ENCODE data around the gene C2orf72.
"Not testable (repeated sequence)": the region's sequence is repeated elsewhere in the genome, so short reads cannot be mapped to it uniquely, and the experiment has no call there.

C2orf72 gene

DNA sequence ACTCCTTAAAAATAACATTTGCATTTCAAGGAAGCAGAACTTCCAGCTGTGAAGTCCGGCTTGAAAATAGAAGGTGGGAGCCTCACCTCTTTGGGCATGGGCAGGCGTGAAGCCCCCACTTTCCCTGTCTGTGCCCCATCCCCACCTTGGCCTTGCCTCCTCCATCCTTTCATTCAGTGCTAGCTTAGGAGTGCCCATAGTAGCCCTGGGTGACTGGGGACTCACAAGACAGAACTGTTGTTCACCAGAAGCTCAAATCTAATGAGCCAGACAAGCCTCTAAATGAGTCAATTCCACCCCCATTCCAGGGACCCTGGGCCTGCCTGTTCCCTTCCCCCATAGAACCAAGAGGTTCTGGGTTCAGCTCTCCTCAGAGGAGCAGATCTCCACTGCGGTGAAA lies 21.4 kb upstream of the C2orf72 start:
- no peak for DNase-seq

DNA sequence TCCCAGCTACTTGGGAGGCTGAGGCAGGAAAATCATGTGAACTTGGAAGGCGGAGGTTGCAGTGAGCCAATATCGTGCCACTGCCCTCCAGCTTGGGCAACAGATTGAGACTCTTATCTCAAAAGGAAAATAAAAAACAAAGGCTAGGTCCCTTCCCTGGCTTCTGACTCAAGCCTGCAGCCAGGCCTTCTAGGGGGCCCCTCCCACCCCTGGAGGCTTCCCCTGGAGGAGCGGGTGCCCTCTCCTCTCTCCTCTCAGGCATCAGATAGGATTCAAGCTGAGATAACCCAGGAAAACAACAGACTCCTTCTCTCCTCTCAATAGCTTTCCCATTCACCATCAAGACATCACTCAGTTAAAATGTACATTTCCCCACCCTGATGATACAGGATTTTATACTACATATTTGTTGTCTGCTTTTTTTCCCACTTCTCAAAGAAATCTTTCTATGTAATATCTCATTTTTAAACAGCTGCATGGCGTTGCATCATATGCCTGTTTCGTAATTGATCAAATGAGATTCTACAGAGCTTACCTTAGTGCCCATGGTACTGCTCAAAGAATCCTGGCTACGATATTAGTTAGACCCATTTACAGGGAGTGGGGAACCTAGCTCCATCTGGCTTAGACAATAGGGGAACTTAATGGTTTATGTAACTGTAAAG lies 20.6 kb upstream of the C2orf72 start:
- DNase-seq, result no peak

DNA sequence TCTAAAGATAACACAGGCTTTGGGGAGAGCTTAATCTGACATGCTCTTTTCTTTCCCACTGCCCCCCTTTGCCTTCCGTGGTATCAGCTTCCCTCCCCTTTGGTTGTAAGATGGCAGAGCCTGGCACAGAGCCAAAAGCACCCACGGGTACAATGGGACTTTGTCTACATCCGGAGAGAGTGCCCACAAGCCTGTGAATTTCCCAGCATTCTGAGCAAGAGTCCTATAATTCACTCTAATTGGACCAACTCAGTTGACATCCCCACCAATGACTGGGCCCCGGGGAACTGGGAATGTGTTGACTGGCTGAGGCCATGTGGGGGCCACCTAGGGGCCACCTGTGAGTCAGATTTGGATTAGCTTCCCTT lies 20.1 kb upstream of the C2orf72 start:
- no peak for DNase-seq

DNA sequence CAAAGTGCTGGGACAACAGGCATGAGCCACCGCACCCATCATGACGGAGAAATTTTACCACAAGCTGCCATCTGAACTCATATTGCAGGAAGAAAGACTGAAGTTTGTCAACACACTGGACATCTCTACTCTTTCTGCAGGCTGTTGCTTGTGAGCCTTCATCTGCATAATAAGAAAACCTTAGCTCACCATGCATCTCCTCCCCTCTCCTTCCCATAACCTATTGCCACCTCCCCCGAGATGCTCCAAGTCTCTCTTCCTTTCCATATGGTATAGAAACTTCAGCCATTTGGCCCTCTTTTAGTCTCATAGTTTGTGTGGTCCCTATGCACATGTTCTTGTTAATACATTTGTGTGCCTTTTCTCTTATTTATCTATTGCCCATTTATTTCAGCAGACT lies 19.1 kb upstream of the C2orf72 start:
- no peak for DNase-seq

DNA sequence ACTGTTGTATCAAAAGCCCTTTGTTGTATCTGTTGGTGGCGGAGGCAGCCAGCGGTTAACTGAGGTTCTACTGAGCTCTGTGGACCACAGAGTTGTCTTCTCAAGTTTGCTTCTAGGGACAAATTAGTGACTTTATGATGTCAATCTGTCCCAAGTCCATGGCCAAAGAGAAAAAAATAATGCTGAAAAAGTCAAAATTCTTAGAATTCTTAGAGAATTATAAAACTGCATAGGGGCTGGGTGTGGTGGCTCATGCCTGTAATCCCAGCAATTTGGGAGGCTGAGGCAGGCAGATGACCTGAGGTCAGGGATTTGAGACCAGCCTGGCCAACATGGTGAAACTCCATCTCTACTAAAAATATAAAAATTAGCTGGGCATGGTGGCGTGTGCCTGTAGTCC lies 12.3 kb upstream of the C2orf72 start:
- not testable (repeated sequence) for DNase-seq

DNA sequence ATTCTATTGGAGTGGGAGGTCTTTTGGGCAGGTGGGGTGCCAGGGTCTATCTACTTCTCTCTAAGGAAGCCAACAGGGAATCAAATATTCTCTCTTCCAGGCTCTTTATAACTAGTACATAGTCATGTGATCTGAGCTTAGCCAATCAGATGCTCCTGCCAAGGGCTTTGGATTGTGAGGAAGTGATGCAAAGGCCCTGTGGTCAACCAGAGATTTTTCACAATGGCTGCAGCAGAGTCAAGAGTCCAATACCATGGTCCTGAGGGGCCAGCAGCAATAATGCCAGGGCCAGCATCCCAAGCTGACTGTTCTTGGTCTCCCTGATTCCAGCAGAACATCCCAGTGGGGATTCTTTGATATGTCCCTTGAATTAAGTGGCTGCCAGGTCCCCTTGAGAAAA lies 8.4 kb upstream of the C2orf72 start:
- DNase-seq, result no peak

DNA sequence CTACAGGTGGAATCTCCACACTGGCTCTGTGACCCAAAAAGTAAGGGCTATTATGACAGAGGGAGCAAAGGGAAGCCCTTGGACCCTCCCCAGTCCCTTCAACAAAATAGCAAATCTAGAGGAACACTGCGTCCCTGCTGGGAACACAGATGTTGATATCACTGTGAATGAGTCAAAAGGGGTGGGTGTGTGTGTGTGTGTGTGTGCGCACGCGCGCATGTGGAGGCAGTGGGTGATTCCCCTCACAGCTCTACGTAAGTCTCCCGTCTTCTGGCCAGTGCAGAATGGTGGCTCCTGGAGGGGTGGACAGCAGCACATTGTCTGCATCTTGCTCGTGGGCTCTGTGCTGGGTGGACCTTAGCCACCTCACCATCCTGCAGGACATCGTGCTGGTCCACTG lies 7.8 kb upstream of the C2orf72 start:
- DNase-seq, result no peak

DNA sequence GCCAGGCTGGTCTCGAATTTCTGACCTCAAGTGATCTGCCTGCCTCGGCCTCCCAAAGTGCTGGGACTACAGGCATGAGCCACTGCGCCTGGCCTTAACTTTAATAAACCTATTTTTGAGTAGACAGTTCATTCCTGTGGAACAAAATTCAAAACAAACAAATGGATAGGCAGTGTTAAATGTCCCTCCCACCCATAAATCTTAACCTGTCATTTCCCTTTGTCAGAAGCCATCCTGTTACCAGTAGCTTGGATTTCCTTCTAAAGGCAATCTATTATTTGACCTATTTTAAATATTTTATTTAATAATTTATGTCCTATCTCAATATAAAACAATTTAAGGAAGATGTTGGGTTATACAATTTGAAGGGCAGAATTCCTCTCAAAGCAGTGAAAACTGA lies 6.6 kb upstream of the C2orf72 start:
- no peak for DNase-seq

DNA sequence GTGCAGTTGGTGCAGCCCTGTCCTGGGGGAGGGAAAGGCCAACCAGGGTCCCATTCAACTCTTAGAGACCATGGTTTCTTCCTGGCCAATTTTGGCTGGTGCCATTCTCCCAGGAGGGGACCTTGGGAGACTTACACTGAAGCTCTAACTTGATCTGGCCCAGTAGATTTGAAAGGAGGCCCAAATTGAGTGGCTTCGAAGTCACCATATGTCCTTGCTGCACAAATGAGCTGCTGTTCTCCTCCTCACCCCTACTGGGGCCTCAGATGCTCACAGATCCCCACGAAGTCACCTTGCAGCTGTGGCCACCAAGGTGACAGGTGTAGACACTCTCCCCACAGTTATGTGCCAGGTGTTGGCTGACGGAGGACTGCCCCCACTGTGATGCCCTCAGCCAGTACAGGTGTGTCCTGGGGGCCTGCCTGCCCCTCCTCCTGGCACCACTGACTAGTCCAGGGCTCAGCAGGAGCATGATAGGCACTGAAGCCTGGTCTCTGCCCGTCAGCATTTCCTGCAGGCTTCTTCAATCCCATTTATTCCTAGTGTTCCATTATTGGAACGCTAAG lies 4.7 kb upstream of the C2orf72 start:
- DNase-seq, result no peak

DNA sequence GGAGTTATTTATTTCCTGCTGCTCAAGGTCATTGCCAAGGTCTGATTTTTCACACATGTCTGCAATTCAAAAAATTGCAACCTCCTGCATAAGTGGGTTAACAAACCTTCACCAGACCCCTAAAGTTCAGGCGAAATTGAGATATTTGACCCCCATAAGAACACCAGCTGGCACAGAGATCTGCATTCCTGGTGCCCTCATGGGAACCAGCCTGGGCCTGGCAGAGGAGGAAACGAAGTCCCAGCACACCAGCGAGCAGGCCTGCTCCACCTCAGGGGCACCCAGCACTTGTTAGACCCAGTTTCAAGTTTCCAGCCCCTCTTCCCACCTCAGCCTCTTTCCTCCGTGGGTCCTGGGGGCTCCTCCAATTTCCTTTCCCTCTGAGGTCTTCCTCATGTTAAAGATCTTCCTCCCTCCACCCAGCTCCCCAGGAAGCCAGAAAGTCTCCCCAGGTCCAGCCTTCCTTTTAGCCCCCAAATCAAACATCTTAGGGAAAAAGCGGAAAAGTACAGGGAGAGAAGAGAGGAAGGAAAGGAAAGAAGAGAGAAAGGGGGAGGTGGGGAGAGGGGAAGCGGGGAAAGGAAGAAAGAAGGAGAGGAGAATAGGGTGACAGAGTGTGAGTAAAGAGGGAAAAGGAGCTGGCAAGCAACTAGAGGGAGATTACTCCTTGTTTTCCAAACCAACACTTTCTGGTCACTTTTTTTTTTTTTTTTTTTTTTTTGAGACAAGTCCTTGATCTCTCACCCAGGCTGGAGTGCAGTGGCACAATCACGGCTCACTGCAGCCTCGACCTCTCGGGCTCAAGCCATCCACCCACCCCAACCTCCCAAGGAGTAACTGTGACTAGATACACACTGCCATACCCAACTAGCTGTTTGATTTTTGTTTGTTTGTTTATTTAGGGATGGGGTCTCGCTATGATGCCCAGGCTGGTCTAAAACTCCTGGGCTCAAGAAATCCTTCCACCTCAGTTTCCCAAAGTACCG lies 3.9 kb upstream of the C2orf72 start:
- no peak for DNase-seq

DNA sequence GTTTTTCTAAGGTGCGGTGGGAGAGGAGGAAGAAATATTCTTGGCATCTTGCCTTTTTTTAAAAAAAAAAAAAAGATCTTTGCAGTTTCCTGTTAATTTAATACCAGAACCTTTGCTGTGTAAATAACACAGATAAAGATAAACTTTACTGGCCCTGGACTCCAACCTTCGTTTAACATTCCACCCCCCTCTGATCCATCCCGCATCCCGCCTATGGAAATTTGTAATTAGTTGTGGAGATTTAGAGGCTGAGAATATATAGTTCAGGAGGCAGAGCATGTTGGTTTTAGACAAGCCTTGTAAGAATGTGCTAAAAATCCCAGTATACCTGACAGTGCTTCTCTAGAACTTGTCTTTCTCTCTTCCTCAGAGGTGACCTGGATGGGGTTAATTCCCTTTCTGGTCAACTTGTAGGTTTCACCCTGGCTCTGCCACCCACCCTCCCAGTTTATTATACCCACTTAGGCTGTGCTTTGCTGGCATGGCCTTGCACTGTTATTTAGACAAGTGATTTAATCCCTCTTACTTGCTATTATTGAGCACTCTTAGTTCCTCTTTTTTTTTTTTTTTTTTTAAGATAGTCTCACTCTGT lies 2.9 kb upstream of the C2orf72 start:
- no peak for DNase-seq

DNA sequence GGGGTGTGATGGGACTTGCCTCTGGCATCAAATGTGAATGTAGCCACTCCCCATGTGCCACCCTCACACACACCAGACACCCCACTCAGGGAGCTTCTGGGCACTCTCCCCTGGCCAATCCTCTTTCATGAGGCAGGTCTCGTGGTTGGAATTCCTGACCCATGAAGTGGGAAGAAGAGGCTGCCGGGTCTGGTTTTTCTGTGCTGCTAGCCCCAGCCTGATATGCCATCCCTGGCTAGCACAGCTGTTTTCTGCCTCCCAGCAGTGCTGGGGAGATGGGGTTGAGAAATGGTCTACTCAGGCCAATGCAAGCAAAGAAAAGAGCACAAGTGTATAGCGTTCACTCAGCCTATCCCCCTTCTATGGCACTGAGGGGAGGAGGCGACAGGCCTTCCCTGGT lies 1.2 kb upstream of the C2orf72 start:
- DNase-seq, result no peak

DNA sequence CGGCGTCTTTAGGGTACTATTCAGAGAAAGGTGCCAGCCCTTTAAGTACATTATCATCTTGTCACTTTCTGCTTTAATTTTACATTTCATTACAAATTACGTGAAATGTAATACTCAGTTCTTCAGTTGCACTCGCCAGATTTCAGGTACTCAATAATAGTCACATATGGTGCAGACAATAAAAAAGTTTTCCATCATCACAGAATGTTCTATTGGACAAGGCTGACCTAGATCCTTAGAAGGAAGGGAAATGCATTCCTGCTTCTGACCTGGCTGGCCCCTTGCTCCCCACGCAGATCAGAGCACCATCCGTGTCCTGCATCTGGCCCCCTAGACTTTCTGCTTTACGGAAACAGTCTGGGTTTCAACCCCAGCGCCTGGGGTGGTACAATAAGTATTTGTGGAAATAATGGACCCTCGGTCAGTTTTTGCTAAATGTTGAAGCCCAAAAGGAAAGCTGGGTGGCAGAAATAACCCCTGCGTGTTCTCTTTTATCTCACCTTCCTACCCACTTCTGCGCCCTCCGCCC lies 681 bp upstream of the C2orf72 start:
- DNase-seq, result no peak

DNA sequence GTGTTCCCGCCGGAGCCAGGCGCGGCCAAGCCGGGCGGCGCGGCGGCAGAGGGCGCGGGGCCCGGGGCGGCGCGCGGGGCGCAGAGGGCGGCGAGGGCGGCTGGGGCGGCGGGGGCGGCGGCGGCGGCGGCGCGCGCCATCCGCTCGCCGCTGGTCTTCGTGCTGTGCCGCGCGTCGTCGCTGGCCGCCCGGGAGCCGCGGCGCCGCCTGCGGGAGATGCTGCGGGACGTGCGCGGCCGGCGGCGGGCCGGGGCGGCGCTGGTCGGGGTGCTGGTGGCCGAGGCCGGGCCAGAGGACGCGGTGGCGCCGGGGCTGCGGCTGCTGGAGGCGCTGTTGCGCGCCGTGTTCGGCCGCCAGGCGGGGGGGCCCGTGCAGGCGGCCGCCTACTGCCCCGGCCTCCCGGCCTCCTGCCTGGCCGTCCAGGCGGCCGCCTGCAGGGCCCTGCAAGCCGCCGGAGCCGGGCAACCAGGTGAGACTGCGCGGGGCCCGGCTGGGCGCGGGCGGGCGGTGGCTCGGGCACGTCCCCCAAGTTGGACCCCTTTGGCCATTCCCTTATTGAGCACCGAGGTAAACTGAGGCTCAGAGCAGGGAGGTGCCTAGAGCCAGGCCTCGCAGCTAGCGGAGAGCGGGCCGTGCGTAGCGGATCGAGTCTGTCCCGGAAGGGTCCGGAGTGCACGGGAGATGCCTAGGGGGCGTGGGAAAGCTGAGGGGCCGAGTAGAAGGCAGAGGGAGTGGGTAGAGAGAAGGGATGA lies 584 bp downstream of the C2orf72 start:
- peak; percentile 16 for DNase-seq

DNA sequence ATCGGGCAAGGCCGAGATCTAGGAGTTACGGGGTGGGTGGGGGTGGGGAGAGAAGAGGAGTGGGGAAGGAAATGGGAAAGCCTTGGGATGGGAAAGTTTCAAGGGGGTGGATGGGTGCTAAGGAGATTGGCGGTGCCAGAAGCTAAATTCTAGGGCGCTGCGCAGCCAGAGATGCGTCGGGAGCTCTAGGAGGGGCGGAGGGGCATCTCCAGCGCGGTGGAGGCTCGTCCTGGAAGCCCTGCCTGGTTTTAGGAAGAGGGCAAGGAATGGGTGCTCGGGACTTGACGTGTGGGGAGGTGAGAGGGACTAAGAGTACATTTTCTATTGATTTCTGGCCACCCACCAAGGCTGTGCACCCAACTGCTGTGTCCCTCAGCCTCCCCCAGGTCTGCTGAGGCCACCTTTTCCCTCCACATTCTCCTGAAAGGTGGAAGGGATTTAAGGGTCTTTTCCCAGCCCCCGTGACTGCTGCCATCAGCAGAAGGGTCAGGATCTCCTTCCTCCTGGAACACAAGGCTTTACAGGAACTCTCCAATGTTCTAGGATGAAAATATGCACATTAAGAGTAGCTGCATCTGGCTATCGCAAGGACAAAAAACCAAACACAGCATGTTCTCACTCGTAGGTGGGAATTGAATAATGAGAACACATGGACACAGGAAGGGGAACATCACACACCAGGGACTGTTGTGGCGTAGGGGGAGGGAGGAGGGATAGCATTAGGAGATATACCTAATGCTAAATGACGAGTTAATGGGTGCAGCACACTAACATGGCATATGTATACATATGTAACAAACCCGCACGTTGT lies 1.4 kb downstream of the C2orf72 start:
- DNase-seq, result no peak

DNA sequence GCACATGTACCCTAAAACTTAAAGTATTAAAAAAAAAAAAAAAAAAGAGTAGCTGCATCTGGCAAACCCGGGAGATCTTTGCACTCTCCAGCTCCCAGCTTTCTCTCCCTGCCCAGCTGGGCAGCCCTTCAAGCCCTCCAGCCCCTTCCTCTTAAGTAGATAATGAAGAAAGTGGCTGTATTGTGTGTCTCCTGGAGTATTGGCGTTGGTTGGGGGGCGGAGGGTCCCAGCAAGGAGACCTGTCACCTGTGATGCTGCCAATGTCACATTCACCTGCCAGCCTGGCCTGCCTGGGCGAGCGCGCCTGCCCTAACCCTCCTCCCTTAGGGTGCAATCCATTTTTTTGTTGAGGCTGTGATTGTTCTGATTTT lies 2.0 kb downstream of the C2orf72 start:
- DNase-seq, result no peak

DNA sequence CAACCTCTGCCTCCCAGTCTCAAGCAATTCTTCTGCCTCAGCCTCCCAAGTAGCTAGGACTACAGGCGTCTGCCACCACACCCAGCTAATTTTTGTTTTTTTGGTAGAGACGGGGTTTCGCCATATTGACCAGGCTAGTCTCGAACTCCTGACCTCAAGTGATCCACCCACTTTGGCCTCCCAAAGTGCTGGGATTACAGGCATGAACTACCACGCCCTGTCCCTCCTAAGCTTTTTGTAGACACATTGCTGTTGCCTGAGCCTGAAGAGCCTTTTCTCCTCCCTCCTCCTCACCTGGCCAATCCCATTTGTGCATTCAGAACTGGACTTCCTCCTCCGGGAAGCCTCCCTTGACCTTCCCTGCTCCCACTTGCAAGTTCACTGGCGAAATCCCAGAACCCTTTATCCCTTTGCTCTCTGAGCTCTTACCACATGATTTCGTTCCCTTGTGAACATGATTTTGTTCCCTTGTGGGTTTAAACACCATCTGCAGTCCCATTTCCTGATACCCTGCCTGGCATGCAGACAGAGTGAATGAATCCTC lies 2.6 kb downstream of the C2orf72 start:
- no peak for DNase-seq

DNA sequence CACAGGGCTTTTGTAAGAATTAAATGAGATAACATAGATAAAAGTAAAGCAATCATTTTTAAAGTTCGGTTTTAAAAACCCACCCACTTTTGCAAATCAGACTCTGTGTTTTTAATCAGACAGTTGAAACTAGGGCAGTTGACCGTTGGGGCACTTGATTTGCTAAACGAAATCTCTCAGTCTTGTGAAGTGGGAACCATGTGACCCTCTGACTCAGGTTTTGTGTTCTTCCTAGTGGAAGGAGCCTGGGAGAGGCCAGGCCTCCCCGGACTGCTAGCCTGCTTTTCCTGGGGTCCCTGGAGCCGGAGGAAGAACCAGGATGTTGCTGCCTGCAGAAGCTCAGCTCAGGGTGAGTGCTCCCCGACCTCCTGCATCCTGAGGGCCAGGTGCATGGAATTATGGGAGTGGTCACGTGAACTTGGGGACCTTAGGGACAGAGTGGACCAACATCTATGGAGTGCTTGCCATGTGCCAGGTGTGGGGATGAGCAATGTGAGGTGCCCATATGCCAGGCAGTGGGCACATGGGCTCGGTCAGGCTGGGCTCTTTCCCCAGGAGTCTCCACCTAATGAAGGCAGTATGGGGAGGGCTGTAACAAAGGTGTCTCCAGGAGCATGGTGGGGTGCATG lies 3.9 kb downstream of the C2orf72 start:
- DNase-seq, result no peak

DNA sequence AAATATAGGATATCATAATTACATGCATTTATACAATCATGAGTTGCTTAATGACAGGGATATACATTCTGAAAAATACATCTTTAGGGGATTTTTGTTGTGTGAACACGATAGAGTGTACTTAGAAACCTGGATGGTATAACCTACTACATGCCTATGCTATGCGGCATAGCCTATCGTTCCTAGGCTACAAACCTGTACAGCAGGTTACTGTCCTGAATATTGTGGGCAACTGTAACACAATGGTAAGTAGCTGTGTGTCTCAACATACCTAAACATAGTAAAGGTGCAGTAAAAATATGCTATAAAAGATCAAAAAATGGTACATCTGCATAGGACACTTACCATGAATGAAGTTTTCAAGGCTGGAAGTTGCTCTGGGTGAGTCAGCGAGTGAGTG lies 6.5 kb downstream of the C2orf72 start:
- DNase-seq, result no peak

DNA sequence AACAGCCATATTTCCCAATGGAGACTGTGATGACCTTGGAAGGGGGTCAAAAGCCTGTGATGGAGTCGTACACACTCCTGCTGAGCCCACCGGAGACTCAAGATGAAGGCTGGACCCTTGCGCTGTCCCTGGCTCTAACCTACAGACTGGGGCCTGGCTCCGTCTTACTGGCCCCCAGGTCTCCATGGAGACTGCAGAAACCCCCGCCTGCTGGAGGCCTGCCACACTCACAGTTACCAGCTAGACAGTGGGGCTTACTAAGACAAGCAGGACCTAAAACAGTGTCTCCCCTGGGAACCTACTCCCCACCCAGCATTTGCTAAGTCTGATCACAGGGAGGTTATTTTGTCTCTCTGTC lies 9.6 kb downstream of the C2orf72 start:
- DNase-seq, result no peak

DNA sequence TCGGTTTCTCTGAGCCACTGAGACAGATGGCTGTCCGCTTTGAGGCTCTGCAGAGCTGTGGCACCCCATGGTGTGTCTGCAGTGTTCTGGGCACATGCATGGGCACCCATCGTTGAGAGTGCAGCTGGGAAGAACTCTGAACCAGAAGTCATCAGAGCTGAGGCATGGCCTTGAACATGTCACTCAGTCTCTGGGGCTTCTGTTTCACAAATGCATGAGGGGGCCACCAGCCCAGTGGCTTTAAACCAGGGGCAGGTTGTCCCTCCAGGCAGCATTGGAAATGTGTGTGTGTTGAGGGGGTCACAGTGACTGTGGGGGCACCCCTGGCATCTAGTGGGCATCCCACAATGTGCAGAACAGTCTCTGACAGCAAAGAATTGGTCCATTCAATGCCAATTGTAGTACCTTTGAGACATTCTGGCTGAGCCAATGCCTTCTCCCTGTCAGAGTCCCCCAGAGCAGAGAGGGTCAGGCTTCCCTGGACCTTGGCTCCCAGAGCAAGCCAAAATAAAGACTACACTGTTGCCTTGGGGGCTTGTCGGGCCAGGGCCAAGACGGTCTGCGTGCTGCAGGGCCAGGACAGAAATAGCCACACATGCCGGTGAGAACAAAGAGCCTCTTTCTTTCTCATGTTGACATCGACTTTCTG lies 10.1 kb downstream of the C2orf72 start:
- DNase-seq, result no peak

Data from EL (cell line).